HG02970 (cell line): Measurements from ENCODE around the gene KIAA1217.

Experiments
- ATAC-seq: cut with Tn5 transposase; IDR thresholded peaks from one replicate; pipeline ENCODE4 v1.9.1; 2021; ENCODE audit warnings: mild to moderate bottlenecking, moderate library complexity, moderate number of reproducible peaks; ENCODE audit not compliant: unreplicated experiment, low FRiP score

Gene KIAA1217, protein sequence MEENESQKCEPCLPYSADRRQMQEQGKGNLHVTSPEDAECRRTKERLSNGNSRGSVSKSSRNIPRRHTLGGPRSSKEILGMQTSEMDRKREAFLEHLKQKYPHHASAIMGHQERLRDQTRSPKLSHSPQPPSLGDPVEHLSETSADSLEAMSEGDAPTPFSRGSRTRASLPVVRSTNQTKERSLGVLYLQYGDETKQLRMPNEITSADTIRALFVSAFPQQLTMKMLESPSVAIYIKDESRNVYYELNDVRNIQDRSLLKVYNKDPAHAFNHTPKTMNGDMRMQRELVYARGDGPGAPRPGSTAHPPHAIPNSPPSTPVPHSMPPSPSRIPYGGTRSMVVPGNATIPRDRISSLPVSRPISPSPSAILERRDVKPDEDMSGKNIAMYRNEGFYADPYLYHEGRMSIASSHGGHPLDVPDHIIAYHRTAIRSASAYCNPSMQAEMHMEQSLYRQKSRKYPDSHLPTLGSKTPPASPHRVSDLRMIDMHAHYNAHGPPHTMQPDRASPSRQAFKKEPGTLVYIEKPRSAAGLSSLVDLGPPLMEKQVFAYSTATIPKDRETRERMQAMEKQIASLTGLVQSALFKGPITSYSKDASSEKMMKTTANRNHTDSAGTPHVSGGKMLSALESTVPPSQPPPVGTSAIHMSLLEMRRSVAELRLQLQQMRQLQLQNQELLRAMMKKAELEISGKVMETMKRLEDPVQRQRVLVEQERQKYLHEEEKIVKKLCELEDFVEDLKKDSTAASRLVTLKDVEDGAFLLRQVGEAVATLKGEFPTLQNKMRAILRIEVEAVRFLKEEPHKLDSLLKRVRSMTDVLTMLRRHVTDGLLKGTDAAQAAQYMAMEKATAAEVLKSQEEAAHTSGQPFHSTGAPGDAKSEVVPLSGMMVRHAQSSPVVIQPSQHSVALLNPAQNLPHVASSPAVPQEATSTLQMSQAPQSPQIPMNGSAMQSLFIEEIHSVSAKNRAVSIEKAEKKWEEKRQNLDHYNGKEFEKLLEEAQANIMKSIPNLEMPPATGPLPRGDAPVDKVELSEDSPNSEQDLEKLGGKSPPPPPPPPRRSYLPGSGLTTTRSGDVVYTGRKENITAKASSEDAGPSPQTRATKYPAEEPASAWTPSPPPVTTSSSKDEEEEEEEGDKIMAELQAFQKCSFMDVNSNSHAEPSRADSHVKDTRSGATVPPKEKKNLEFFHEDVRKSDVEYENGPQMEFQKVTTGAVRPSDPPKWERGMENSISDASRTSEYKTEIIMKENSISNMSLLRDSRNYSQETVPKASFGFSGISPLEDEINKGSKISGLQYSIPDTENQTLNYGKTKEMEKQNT (N-terminal part only)

DNA sequence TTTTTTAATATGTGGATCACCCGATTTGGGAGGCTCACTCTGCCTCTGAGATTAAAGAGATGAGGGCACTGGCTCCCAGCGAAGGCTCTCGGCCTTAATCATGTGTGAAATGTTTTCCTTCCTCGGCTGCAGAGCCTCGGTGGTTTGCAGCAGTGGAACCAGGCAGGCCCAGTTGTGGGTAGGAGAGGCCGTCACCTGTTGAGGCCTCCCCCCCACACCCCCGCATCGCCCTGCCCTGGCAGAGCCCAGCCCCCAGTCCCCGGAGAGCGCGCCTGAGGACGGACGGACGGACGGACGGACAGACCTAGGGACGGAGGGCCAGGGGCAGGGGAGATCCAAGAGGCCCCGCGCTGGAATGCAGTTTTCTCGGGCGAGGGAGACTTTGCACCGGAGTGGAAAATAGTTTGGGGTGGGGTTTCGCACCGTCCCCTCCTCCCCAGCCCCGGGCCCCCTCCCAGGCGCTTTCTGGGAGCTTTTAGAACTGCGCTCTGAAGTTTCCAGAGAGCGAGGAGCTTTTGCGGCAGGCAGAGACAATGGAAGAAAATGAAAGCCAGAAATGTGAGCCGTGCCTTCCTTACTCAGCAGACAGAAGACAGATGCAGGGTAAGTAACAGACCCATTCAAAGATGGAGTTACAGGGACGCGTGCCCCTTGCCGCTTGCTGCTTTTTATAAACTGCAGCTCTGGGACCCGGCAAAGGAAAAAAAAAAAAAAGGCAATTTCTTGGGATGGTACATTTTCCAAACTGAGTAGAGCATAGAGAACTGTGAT, at the start of gene KIAA1217:
Gene KIAA1217, plus strand, starts transcription at position 478 of the 771 bp plus-strand sequence. Its CDS starts 56 bp downstream, at position 534.
- peak; percentile 29 for ATAC-seq

DNA sequence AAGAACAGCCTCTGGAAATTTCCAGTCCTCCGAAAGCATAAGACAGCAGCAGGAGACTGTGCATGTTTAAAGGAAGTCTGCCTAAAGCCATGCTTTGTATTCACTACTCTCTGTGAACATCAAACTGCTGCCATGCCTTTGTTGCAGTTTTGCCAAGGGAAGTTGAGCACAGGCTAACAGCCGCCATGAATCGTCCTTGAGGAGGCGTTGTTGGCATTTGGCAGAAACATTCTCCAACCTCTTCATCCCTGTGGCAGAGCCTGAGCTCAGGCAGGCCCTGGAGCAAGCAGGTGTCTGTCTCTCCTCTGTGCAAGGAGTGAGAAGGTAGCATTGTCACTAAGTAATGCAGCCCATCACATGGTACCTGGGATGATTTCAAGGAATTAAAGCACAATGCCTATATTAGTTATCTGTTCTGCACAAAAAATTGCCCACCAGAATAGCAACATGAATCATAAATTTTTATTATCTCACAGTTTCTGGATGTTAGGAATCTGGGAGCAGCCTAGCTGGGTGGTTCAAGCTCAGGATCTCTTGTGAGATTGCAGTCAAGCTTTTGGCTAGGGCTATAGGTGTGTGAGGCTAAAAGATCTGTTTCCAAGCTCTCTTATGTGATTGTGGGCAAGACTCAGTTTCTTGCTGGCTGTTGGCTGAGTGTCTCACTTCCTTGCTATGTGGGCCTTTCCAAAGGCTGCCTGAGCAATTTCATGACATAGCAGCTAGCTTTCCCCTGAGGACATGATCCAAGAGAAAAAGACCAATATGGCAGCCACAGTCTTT, 46.5 kb upstream of the KIAA1217 start:
- no peak for ATAC-seq

DNA sequence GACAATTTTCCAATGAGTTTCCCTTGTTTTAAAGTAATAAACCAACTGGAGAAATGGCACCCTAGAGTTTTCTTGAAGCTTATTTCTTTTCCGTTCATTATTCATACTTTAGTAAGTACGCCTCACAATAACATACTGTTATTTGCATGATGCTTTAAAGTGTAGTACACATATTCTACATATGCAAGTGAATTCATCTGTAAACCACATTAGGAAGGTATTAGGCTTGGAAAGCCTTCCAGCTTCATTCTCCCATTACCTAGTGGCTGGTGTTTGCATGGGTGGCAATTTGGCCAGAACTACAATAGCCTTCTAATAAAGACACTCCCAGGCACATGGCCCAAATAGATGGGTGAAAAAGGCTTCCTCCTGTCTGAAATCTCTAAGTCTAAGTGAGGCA, 45.5 kb upstream of the KIAA1217 start:
- no peak for ATAC-seq

DNA sequence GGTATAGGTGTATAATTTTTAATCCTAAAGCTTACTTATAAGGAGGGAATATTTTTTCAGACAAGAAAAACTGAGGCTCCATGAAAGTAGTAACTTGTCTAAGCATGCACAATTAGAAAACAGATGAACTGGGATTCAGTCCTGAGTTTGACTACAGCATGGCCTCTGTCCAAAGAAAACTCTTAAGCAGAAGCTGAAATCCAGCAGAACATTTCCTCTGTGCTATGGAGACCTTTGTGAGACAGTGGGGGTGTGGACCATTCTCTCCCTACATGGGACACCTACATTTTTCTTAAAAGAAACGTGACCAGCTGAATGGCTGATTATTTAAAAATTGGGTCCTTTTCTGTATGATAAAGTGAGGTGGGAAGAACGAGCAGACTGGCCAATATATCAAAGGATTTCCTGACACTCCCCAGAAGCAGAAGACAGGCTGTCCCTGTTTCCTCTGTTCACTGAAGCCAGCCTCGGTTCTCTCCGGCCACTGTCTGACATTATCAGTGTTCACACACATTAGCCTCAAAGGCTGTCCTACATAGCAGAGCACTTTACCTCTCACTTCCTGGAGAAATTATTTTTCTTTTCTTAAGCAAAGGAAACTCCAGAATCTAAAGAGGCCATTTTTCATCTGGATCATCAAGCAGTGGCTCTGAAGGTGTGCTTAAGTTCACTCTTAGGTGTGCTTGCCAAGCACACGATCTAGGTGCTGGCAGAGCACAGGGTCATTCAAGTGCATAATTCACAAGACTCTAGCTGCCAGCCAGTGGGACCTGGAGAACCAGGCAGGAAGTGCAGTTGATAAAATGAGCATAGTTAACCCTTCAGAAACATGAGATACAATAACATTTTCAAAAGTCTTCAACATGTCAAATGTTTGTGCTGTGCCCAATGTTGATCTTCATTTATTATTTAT, 40.4 kb upstream of the KIAA1217 start:
- no peak for ATAC-seq

DNA sequence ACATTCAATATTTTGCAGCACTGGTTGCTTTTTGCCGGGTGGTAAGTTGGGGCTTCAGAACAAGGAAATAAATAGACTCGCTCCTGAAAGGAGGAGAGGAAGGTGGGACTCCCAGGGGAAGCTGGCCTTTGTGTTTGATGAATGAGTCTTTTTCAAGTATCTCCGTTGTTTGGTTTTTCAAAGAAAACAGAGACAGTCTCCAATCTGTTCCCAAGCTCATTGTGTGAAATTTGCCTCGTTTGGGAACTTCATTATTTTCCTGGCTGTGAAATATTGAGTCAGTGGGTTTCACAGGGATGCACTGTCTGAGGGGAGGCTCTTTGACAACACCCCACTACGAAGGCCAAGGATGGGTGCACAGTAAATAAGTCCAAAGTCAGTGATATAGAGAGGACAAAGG, 38.7 kb upstream of the KIAA1217 start:
- ATAC-seq, result no peak

DNA sequence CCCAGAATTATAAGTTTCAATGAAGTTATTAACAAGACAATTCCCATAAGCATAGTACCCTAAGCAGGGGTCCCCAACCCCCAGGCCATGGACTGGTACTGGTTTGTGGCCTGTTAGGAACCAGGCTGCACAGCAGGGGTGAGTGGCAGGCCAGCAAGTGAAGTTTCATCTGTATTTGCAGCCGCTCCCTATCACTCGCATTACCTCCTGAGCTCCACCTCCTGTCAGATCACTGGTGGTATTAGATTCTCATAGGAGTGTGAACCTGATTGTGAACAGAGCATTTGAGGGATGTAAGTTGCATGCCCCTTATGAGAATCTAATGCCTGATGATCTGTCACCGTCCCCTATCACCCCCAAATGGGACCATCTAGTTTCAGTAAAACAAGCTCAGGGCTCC, 36.0 kb upstream of the KIAA1217 start:
- no peak for ATAC-seq

DNA sequence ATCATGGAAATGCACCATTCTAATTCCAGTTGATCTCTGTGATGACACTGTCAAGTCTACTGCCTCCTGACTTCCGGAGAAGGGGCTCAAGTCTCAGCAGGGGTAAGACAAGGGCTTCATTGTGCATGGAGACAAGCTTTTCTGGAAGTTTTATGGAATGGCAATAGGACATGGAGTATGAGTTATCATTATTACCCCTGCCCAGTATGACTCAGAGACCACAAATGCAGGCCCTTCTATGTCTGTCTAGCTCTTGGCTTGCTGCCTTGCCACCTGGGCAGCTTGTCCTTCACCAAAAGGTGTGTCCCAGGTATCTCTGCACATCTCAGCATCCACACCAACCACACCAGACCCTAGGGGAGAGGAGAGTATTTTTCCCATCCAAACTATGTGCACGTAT, 34.9 kb upstream of the KIAA1217 start:
- ATAC-seq, result no peak

DNA sequence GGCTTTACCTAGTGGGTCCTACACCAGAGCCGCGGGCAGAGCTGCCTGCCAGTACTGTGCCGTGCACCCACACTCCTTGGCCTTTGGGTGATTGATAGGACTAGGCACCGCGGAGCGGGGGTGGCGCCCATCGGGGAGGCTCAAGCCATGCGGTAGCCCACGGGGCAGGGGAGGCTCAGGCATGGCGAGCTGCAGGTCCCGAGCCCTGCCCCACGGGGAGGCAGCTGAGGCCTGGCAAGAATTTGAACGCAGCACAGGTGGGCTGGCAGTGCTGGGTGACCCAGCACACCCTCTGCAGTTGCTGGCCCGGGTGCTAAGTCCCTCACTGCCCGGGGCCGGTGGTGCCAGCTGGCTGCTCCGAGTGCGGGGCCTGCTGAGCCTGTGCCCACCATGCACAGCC, 32.3 kb upstream of the KIAA1217 start:
- ATAC-seq, result no peak

DNA sequence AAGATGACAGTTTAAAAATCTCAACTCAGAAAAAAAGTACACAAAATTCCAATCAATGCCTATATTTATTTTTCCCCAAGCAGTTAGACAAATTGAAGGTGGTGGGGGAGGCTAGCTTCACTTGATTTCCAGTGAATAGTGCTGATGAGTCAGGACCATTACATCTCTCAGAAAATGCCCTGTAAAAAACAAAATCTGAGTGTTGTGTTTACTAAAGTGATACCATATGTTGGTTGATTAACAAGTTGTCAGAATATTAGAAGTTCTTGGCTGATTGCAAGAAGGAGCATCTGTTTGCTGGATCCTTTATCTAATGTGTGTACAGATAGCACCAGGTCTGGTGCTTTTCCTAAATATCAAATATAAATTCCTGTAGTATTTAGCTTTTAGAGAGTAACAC, 31.3 kb upstream of the KIAA1217 start:
- ATAC-seq, result no peak

DNA sequence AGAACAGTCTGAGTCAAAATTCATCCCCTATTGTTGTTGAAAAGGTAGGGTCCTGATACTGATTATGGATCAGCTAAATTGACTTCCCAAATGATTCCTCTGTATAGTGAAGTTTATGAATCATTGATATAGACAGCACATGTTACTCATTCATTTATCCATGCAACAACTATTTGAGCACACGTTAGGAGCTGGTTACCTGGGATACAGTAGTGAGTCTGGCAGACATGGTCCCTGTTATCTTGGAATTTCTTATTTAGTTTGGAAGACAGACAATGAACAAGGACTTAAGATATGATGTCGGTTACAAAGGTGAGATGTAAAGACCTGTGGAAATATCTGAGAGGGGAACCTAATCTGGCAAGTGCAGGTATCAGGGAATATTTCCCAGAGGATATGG, 28.0 kb upstream of the KIAA1217 start:
- no peak for ATAC-seq

DNA sequence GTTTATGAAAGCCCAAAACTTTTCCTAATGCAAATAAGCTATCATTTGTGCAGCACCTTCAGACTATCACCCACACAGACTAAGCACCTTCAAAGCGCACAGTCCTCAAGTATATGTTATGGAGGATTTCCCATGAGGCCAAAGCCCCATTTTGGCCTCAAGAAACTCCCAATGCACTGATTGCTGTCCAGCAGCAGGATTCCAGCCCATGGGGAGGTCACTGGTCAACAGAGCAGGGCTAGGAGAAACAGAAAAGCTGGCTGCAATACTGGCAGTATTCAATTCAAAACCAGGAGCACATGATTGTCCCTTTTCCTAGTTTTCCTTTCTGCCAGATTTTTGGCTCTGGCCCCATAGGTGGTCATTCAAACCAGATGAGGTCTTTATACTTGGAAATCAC, 24.5 kb upstream of the KIAA1217 start:
- no peak for ATAC-seq

DNA sequence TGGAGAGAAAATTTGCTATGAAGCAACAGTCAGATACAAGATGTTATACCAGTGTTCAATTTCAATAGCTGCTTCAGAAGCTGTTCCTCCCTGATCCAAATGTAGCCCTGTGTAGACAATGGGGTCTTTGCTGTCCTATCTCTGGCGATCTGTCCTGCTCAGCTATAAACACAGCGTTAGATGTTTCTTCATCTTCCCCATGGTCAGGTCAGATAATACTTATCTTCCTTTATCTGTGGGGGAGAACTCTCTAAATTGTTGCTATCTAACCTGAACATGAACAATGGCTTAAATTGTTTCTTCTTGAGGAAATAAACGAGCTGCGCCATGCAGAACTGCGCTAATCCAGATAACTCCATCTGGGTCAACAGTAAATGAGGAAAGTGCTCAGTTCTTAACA, 15.6 kb upstream of the KIAA1217 start:
- no peak for ATAC-seq

DNA sequence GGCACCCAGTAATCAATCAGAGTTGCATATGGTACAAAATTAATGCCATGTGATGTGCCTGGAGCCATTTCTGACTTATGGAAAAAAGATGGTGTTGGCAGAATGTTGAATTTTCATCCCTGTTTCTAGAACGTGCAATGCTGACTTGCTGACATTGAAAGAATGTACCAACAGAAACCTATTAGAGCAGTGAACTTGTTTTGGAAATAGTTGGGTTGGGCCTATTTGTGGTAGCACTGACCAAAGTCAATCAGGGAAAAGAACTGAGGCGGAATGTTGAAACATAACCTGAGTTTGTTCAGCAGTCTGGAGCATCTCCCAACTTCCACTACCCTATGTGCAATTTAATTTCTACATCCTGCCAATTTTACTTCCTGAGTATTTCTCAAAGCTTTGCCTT, 11.7 kb upstream of the KIAA1217 start:
- no peak for ATAC-seq

DNA sequence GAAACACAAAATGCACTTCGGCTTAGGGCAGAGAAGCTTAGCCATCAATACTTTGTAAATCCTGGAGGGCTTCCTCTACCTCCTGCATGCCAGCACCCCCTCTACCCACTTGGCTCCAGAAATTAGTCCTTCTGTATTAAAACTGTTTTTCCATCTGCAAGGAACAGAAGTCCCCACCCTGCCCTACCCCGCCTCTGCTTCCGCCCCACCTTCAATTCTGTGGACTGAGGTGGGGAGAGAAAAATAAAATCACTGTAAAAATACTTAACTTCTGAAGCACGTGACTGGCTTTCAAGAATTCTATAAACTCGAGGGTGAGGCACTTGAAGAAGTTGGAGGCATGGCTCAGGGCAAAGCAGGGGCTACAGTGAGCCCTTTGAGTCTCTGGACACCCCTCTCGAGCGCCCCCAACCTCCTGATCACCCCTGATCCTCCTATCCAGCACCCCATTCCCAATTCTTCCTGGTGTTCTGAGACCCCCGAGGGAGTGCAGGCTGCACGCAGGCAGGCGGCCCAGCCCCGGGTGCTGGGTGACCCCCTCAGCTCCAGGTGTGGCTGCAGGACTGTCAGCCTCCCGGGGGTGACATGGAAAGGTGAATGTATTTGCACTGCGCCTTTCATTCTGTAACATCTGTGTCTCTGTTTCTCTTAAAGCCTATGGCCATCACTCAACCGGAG, 7.3 kb upstream of the KIAA1217 start:
- ATAC-seq, result no peak

DNA sequence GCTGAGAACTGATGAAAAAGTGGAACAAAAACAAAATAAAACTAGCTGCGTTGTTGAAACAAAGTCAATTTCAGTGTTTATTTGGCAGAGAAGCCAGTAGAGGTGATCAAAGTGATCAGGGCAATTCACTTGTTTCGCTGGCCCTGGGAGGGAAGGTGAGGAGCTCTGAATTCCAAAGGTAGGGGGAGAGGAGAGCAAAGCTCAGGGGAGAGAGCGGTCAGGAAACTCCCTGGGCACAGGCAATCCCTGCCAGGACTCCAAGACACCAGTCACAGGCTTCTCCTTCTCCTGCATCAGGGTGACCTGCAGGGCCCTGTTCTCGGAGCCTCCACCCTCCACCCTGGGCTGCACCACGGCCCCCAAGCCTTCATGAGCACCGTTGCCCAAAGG, 6.8 kb upstream of the KIAA1217 start:
- ATAC-seq, result no peak

DNA sequence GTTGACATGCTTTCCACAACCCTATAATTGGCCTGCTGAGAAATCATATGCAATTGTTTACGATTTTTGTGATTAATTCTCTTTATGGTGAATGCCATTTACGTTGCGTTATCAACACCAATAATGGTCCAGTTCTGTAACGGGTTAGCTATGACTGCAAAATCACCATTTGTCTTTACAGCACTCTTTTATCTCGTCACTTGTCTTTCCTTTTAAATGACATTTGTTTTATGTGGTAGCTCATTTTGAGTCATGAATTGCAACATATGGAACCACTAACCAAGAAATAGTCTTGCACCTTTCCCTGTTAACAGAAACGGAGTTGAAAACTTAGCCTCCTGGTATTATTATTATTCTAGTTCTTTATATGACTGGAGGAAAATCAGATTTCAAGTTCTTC, 3.1 kb upstream of the KIAA1217 start:
- no peak for ATAC-seq

DNA sequence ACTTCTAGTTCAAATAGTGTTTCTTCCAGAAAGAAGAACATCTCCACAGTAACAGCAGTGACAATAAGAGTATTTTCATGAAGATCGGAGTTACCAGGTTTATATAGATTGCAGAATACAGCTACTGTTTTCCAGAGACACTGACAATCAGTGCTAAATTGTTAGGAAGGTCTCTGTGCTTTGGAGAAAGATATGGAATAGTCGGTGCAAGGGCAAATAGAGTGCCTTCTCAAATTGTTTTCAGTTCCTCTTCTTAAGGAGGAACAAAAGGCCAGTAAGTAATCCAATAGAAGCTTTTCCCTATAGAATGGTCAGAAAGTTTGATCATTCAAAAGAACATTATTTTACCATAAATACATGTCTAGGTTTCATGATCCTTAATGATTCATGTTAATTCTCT, 2.6 kb upstream of the KIAA1217 start:
- ATAC-seq, result no peak

DNA sequence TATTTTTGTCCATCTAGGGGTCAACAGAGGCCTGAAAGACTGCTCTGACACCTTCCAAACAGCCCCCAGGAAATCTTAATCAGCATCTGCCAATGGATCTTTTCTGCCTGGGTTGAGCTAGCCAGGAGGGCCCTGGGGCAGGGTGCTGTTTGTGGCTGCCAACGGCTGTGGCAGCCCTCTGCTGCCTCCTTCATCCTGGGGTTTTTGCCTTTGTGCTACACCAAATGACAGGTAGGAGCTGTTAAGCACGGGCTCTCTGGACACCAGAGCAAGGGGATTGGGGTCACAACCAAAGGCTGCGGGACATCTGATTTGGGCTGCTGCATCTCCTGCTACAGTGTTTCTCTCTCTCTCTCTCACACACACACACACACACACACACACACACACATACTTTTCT, 2.0 kb upstream of the KIAA1217 start:
- no peak for ATAC-seq
